HFF-Myc (cell line): Measurements from ENCODE around the gene SGIP1.

Source experiments
- DNase-seq: peaks from one replicate; pipeline ENCODE4 v3.0.0-alpha.2; 2011; ENCODE audit warnings: low read depth; ENCODE audit errors: extremely low read depth
- H3K4me3 ChIP-seq: replicated peaks from 2 replicates; pipeline ENCODE4 v1.5.1; 2011; ENCODE audit warnings: low read depth, mild to moderate bottlenecking, control low read depth, low read length
- CTCF ChIP-seq: IDR thresholded peaks from 2 replicates; pipeline ENCODE4 v1.5.1; 2012; ENCODE audit warnings: mild to moderate bottlenecking, low read depth, low read length, control low read depth; ENCODE audit errors: missing control alignments

Gene SGIP1

DNA sequence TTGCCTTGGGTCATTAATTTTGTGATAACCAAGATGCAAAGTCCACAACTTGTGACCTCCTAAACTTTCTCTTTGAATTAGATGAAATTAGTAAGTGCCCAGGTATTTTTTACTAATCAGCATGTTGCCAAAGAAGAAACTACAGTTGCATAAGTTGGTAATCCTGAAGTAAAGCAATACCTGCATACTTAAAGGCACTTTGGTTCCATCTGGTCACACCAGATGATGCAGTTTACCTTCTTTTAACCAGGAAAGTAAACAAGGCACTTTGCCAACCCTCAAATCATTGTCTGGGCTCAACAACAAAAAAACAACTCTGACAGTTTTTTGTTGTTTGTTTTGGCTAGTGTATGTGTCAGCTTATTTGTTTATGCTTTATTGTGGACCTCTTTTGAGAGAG lies 162.8 kb downstream of the SGIP1 start:
- TF ChIP-seq CTCF = no peak
- no peak overlapping the region for H3K4me3 ChIP-seq
- DNase-seq = no peak

DNA sequence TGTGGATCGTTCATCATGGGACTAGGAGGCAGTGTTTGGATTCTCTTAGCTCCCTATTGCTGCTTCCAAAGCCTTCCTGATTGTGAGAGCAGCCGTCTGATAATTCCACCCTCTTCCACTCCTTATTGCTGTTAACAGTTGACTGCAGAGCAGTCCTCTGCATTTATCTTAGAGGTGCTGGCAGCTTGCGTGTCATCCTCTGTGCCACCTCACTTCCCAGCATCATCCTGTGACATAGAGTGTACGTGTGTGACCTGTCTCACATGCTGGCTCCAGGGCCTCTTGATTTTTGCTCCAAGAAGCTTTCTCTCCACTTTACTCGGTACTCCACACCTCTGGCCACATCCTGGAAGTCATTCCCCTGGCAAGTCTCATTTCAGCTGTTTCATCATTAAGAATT lies 165.3 kb downstream of the SGIP1 start:
- TF ChIP-seq CTCF = no peak

GRCh38 chr1:66704177-66704875 lies 170.4 kb downstream of the SGIP1 start:
- no peak for TF ChIP-seq CTCF
- no peak overlapping the region for H3K4me3 ChIP-seq
- no peak for DNase-seq

More for the DNA sequence above, 165.3 kb downstream of the SGIP1 start:
- DNase-seq = no peak
- no peak overlapping the region for H3K4me3 ChIP-seq

GRCh38 chr1:66705110-66705509 lies 171.2 kb downstream of the SGIP1 start:
- TF ChIP-seq CTCF = no peak
- no peak for DNase-seq
- no peak overlapping the region for H3K4me3 ChIP-seq

DNA sequence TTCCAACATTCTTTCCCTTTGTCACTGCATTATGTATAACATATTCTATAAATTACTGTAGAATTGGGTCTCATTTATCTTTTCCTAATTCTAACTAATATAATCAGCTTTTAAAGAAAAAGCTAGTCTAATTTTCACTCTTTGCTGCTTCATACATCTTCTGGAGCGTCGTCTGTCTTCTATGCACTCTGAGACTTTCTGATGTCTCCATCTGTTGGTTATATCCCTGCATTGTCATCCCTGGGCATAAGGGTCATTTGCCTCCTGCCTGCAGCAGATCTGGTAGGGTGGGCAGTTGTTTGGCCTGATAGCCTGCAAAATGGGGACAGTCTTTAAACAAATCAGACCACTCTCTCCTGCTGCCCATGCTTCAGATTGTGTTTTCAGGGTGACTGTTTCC lies 177.5 kb downstream of the SGIP1 start:
- DNase-seq = peak; percentile 5
- no peak overlapping the region for H3K4me3 ChIP-seq
- TF ChIP-seq CTCF = peak; percentile 19

GRCh38 chr1:66712839-66713238 lies 178.9 kb downstream of the SGIP1 start:
- no peak for DNase-seq
- no peak for TF ChIP-seq CTCF
- H3K4me3 ChIP-seq = no peak overlapping the region

DNA sequence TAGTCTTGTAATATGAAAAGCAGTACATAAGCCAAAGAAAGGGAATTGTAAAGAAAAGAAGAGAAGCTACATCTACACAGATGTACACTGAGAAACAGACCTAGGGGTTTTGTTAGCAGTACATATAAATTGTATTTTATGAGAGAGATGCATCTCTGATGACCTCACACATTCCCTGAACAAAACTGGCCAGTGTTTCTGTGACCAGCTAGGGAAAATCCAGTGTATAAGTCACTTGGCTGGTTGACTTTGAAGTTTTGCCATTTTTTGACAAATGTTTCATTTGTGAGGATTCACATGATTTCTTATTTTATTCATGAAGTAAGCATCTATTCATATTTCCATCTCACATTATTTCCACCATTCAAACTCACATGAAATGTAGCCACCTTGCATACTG lies 190.0 kb downstream of the SGIP1 start:
- TF ChIP-seq CTCF = no peak
- no peak for DNase-seq
- H3K4me3 ChIP-seq = no peak overlapping the region
